Esophagus muscularis mucosa (tissue), 3 donors: ENCODE measurements around the gene ZNF526.

ENCODE experiments used
- CTCF ChIP-seq, 3 experiments: fragments of 200-600 bp in 2 of 3; fragments of 450-650 bp in 1 of 3; sonication (generic) in 2 of 3; IDR thresholded peaks; one replicate each; pipeline ENCODE4 v1.5.1; 2017 to 2019; ENCODE audit warnings: antibody characterized with exemption in 3 of 3, mild to moderate bottlenecking in 2 of 3, moderate library complexity in 1 of 3
- POLR2AphosphoS5 ChIP-seq, 2 donors: sonication (generic); formaldehyde crosslinking; IDR thresholded peaks; one replicate each; pipeline ENCODE4 v1.6.1; 2017; ENCODE audit warnings: antibody characterized with exemption in 2 of 2

GRCh38 chr19:42250666-42251531 lies 30.8 kb downstream of the ZNF526 start:
- TF ChIP-seq CTCF (IDR thresholded peaks at IDR 0.05) (no peak), POLR2AphosphoS5 (IDR thresholded peaks at IDR 0.05) (peak in 1 of 2 donors; percentile 10)
